ENCODE data around the gene DPF3. TPM values are rescaled to one million over a fixed set of nuclear protein-coding genes. Genes with fewer than 3 reads are reported as not detected.

The DPF3 gene
- total and polyA plus RNA-seq, 2 donors (not counting 1 experiment from before 2014, with no cell fraction given) = 7.6 to 13.7 TPM

GRCh38 chr14:72595152-72595862 lies 298.6 kb downstream of the DPF3 start:
- Histone ChIP-seq H3K4me2 (ENCODE audit: extremely low read depth, insufficient read depth, low read length) (no peak overlapping the region), H3K27me3 (ENCODE audit: control insufficient read depth, insufficient read depth, low read length) (no peaks in the 10 kb centered on the region), H3K36me3 (ENCODE audit: control insufficient read depth, insufficient read depth, low read length) (no peaks in the 10 kb centered on the region), H3K4me1 (ENCODE audit: control insufficient read depth, extremely low read depth, insufficient read depth, low read length) (no peaks in the 10 kb centered on the region), H3K9me3 (ENCODE audit: control insufficient read depth, insufficient read depth, low read depth, low read length) (no peaks in the 10 kb centered on the region), H3K79me2 (ENCODE audit: control insufficient read depth, insufficient read depth, low read length) (no peaks in the 10 kb centered on the region), H3K27ac (ENCODE audit: insufficient read depth, low read length) (no peak overlapping the region), H3K9ac (ENCODE audit: insufficient read depth, low read length) (no peak overlapping the region), H2AFZ (ENCODE audit: low read length) (no peak overlapping the region), H3K4me3 (replicated peaks in 1 of 4; ENCODE audit: control extremely low read depth in 1 of 4, insufficient read depth in 1 of 4, low read depth in 3 of 4, low read length in 4 of 4) (no peak overlapping the region), H4K20me1 (ENCODE audit: control insufficient read depth, extremely low read depth, insufficient read depth, low read length) (no peaks in the 10 kb centered on the region)
- no peak for TF ChIP-seq EZH2 (IDR thresholded peaks at IDR 0.05; ENCODE audit: low read length, missing control alignments)
- TF ChIP-seq, protein P1, sequence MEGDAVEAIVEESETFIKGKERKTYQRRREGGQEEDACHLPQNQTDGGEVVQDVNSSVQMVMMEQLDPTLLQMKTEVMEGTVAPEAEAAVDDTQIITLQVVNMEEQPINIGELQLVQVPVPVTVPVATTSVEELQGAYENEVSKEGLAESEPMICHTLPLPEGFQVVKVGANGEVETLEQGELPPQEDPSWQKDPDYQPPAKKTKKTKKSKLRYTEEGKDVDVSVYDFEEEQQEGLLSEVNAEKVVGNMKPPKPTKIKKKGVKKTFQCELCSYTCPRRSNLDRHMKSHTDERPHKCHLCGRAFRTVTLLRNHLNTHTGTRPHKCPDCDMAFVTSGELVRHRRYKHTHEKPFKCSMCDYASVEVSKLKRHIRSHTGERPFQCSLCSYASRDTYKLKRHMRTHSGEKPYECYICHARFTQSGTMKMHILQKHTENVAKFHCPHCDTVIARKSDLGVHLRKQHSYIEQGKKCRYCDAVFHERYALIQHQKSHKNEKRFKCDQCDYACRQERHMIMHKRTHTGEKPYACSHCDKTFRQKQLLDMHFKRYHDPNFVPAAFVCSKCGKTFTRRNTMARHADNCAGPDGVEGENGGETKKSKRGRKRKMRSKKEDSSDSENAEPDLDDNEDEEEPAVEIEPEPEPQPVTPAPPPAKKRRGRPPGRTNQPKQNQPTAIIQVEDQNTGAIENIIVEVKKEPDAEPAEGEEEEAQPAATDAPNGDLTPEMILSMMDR (conservative IDR thresholded peaks at IDR 0.05 in 1 of 2, IDR thresholded peaks at IDR 0.05 in 1 of 2; ENCODE audit: low read depth in 1 of 2, low read length in 2 of 2) = no peak
- DNase-seq (ENCODE audit: low read depth in 2 of 2) = no peak

DNA sequence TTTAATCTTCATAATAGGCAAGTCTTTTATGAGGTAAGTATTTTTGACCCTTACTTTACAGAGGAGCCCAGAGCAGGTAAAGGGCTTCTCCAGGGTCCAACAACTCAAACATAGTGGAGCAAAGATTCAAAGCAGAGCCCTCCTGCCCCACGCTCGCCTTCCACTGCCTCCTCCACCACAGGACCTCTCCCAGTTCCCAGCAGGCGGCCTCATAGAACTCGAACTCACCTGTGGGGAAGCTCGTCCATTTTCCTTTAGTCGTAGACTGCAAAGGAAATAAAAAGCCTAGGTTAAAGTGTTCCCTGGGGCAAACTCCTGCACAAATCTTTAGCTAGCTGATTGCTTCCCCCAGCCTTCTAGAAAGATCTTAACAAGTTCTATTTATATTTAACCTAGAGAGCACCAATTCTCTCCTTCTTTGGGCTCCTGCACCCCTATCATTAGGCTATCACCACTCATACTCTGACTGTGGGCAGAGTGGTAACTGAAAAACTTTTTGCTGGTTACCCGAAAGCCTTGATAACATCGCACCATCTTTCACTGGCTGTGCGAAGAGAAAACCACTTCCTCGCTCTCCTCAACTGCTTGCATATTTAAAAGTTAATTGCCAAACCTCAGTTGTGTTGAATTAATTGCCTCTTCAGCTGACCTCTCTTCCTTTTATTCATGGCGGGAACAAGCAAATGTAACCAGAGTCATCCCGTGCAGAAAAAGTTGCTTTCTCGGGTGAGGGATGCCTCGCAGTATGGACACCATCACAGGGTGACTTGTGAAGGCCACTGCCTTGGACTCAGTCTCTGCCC lies 299.6 kb downstream of the DPF3 start:
- no peak overlapping the region for H3K9ac ChIP-seq (ENCODE audit: insufficient read depth, low read length)
- no peak overlapping the region for H3K27ac ChIP-seq (ENCODE audit: insufficient read depth, low read length)

DNA sequence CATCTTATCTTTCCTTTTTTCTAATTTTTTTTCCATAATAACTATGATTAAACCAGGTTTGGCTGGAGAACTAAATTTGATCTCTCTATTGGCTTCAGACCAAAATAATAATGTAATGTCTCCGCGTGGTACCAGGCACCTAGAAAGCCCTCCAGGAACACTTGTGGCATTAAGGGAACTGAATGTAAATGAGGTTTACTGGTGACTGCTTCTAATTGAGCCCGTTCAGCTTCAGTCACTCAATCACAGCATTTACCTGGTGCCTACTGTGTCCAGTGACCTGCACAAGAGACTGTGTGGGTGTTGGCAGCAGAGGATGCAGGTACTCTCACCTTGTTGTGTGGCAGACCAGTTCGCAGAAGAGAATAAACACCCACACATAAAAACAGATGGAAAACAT lies 302.5 kb downstream of the DPF3 start:
- Histone ChIP-seq H3K4me1 (ENCODE audit: control insufficient read depth, extremely low read depth, insufficient read depth, low read length) (no peaks in the 10 kb centered on the region), H2AFZ (ENCODE audit: low read length) (no peak overlapping the region), H3K4me2 (ENCODE audit: extremely low read depth, insufficient read depth, low read length) (no peak overlapping the region), H3K36me3 (ENCODE audit: control insufficient read depth, insufficient read depth, low read length) (no peaks in the 10 kb centered on the region), H3K9me3 (ENCODE audit: control insufficient read depth, insufficient read depth, low read depth, low read length) (no peaks in the 10 kb centered on the region), H3K27me3 (ENCODE audit: control insufficient read depth, insufficient read depth, low read length) (no peaks in the 10 kb centered on the region), H3K27ac (ENCODE audit: insufficient read depth, low read length) (no peak overlapping the region), H3K79me2 (ENCODE audit: control insufficient read depth, insufficient read depth, low read length) (no peaks in the 10 kb centered on the region), H4K20me1 (ENCODE audit: control insufficient read depth, extremely low read depth, insufficient read depth, low read length) (no peaks in the 10 kb centered on the region), H3K9ac (ENCODE audit: insufficient read depth, low read length) (no peak overlapping the region), H3K4me3 (replicated peaks in 1 of 4; ENCODE audit: control extremely low read depth in 1 of 4, insufficient read depth in 1 of 4, low read depth in 3 of 4, low read length in 4 of 4) (no peak overlapping the region)
- TF ChIP-seq, protein P1 (conservative IDR thresholded peaks at IDR 0.05 in 1 of 2, IDR thresholded peaks at IDR 0.05 in 1 of 2; ENCODE audit: low read depth in 1 of 2, low read length in 2 of 2) = no peak
- TF ChIP-seq EZH2 (IDR thresholded peaks at IDR 0.05; ENCODE audit: low read length, missing control alignments) = no peak
- DNase-seq (ENCODE audit: low read depth in 2 of 2) = no peak

More for the DNA sequence above, 299.6 kb downstream of the DPF3 start:
- Histone ChIP-seq H3K4me3 (replicated peaks in 1 of 4; ENCODE audit: control extremely low read depth in 1 of 4, insufficient read depth in 1 of 4, low read depth in 3 of 4, low read length in 4 of 4) (no peak overlapping the region), H3K9me3 (ENCODE audit: control insufficient read depth, insufficient read depth, low read depth, low read length) (no peaks in the 10 kb centered on the region), H3K4me1 (ENCODE audit: control insufficient read depth, extremely low read depth, insufficient read depth, low read length) (no peaks in the 10 kb centered on the region), H4K20me1 (ENCODE audit: control insufficient read depth, extremely low read depth, insufficient read depth, low read length) (no peaks in the 10 kb centered on the region), H2AFZ (ENCODE audit: low read length) (no peak overlapping the region), H3K4me2 (ENCODE audit: extremely low read depth, insufficient read depth, low read length) (no peak overlapping the region), H3K79me2 (ENCODE audit: control insufficient read depth, insufficient read depth, low read length) (no peaks in the 10 kb centered on the region), H3K27me3 (ENCODE audit: control insufficient read depth, insufficient read depth, low read length) (no peaks in the 10 kb centered on the region), H3K36me3 (ENCODE audit: control insufficient read depth, insufficient read depth, low read length) (no peaks in the 10 kb centered on the region)
- TF ChIP-seq, protein P1 (conservative IDR thresholded peaks at IDR 0.05 in 1 of 2, IDR thresholded peaks at IDR 0.05 in 1 of 2; ENCODE audit: low read depth in 1 of 2, low read length in 2 of 2) = no peak
- no peak for TF ChIP-seq EZH2 (IDR thresholded peaks at IDR 0.05; ENCODE audit: low read length, missing control alignments)
- peak in 1 of 2 donors; percentile 36 for DNase-seq (ENCODE audit: low read depth in 2 of 2)

Measured in fibroblast of lung (primary cell).